HG03045 (cell line): ENCODE measurements around the gene RNF151.
"Not testable (repeated sequence)": the region's sequence is repeated elsewhere in the genome, so short reads cannot be mapped to it uniquely, and the experiment has no call there.

Experiments
- ATAC-seq: cut with Tn5 transposase; IDR thresholded peaks from one replicate; pipeline ENCODE4 v1.9.1; 2021; ENCODE audit warnings: mild to moderate bottlenecking, moderate library complexity; ENCODE audit not compliant: unreplicated experiment

RNF151 gene, protein sequence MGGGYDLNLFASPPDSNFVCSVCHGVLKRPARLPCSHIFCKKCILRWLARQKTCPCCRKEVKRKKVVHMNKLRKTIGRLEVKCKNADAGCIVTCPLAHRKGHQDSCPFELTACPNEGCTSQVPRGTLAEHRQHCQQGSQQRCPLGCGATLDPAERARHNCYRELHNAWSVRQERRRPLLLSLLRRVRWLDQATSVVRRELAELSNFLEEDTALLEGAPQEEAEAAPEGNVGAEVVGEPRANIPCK

DNA sequence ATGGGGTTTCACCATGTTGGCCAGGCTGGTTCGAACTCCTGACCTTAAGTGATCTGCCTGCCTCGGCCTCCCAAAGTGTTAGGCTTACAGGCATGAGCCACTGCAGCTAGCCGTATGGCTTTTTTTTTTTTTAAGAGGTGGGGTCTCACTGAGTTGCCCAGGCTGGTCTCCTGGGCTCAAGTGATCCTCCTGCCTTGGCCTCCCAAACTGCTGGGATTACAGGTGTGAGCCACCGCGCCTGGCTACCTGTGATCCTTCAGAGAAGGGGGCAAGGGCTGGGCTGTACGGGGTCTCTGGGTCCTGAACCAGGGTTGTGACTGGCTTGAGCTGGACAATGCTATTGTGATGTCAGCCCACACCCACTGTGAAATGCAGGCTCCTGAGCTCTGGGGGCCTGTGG, at the start of gene RNF151:
RNF151 (plus strand) TSS at position 397 of the 400 bp plus-strand sequence. CDS start 26 bp downstream, outside the sequence.
- ATAC-seq = no peak

DNA sequence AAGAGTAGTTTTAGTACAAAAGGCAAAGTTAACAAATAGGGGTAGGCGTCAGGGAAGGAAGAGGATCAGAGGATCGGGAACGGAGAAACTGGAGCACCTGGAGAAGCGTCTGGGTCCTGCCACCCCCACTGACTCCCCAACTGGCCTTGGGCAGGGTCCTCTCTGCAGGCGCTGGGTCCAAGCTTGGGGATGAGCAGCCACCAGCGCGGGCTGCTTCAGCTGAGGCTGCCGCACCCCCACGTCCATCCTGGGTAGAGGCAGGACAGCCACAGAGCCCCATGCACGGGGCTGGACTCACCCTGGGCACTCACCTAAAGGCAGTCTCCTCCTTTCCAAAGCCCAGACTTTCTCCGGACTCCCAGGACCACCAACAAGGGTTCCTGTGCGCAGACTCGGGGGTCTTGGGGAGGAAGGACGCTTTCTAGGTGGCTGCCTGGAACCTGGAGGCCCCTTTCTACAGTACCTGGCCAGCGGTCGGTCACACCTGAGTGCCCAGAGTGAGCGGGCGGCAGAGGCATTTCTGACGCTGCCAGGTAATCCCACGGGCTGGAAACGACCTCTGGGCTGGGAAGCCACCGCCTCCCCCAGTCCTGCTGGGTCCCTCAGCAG, 49.5 kb upstream of the RNF151 start:
- no peak for ATAC-seq

- ATAC-seq = no peak
Observed at GRCh38 chr16:1917665-1918350, 48.8 kb upstream of the RNF151 start.

DNA sequence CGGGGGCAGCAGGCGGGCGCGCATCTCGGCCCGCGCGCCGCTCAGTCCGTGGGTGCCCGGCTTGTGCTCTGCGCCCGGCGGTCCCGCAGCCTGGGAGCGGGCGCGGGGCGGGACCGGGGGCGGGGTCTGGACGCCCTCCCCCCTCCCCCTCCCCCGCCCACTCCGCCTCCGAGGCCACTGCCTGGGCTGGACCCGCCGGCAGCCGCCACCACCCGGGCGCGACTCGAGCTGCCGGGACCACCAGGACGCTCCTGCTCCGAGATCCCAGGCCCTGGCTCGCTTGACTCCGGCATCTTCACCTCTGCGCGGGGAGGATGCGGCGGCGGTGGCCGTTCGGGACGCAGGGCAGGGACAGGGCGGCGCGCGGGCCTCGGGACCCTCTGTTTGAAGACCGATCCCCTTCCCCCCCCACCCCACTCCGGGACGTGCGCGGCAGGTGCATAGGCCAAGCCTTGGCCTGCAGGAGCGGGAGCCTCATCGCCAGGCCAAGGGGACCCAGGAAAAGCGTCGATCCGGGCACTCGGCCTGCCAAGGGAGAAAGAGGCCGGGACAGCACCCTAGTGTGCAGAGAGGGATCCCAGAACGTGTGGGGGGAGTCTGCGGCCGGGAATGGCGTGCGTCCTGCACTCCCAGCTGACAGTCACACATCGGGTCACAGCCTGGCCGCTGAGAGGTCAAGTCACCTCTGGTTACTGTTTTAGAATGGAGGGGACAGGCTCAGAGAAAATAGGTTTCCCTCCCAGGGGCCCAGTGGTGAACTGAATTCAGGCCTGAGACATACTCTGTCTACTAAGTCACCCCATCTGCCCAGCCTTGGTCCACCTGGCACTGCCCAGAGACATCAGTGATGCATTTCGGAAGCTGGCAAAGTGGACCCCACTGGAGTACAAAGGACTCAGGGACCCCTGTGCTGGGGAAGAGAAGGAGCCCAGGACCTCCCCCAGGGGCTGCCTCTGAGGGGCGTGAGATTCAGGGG, 48.0 kb upstream of the RNF151 start, which contains the start of gene HS3ST6:
HS3ST6 (minus strand) TSS at position 65 of the 976 bp plus-strand sequence. CDS start 92 bp downstream, outside the sequence.
- ATAC-seq = no peak

DNA sequence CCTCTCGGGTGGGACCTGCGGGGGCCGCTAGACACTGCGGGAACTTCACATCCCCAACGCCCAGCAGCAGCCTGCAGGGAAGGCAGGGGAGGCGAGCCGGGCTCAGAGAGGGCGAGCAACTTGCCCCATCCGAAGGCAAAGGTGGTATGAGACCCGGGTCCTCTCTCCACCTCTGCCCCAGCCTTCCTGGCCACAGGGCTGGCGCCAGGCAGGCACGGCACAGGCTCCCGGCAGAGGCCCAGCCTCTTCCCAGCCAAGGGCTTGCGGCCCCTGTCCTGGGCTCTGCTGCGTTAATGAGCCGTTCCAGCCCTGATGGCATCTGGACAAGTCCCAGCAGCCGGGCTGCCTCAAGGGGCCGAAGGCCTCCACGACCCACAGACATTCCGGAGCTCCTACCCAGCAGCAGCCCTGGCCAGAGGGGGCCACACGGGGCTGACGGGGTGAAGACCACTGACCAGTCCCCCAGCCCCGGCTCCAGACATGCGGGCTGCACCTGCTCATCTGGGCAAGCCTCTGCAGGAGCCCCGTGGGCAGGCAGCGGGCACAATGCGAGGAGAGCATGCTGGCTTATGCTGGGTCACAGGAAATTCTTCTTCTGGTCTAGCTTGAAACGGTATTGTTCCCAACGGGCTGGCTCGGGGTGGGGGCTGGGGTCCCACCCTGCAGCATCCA, 47.2 kb upstream of the RNF151 start:
- no peak for ATAC-seq

DNA sequence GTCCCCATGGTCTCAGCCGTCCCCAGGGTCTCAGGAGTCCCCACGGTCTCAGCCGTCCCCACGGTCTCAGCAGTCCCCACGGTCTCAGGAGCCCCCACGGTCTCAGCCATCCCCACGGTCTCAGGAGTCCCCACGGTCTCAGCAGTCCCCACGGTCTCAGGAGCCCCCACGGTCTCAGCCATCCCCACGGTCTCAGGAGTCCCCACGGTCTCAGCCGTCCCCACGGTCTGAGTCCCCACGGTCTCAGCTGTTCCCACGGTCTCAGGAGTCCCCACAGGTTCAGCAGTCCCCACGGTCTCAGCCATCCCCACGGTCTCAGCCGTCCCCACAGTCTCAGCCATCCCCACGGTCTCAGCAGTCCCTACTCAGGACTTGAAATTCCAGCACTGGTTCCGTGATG, 46.5 kb upstream of the RNF151 start:
- not testable (repeated sequence) for ATAC-seq

DNA sequence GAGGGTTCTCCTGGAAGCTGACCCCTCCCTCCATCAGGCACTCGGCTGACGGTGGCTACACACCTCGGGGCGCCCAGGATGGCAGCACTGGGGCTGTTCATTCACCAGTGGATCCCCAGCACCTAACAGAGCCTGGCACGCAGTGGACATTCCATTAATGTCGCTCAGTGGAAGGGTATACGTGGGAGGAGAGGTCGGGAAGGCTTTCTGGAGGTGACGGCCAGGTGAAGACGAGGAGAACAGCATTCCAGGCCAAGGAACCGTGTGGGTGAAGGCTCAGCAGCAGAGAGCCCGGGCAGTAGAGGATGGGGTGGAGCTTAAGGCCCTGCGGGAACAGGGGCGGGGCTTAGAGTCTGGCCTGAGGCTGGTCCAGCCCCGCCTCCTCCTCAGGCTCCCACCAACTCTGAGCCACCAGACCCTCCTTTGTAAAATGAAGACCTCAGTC, 45.9 kb upstream of the RNF151 start:
- no peak for ATAC-seq

DNA sequence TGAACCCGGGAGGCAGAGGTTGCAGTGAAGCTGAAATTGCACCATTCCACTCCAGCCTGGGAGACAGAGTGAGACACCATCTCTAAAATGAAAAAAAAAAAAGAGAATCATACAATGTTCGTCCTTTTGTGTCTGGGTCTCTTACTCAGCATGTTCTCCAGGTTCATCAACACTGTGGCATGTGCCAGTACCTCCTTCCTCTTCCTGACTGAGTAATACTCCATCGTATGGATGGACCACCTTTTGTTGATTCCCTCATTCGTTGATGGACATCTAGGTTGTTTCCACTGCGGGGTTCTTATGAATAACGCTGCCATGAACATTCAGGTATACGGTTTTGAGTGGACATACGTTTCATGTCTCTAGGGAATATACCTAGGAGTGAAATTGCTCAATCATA, 44.3 kb upstream of the RNF151 start:
- ATAC-seq = no peak

- no peak for ATAC-seq
Observed at GRCh38 chr16:1923299-1924034, 43.2 kb upstream of the RNF151 start.

GRCh38 chr16:1924095-1924494, 42.6 kb upstream of the RNF151 start:
- ATAC-seq = no peak

DNA sequence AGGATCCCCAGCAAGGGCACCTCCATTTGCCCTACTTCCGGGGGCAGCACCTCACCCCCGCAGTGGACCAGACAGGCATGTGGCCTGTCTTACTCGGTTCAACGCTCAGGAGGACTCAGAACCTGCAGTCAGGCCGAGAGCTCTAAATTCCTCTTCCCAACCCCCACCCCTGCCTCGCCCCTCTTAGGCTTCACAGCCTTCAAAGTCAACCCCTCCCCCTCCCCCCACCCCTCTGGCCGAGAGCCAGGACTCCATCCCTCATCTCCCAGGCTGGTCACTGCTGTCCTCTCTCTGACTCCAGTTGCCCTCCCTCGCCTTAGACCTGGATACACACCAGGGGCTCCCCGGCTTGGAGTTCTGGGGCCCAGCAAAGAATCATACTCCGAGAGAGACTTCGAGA, 40.4 kb upstream of the RNF151 start:
- no peak for ATAC-seq

DNA sequence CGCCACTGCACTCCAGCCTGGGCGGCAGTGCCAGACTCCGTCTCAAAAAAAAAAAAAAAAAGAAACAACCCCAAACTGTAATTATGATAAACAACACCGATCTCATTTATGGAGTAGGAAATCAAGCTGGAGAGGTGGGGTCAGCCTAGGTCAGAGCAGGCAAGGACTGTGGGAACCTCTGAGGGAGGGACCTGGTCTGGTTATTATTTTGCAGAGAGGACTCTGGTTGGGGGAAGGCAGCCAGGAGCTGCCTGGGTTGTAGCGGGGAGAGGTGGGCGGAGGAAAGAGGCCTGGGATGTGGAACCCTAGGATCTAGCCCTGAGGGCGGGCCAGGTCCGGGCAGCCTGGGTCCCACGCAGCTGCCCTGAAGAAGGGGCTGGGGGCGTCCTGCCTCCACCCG, 37.6 kb upstream of the RNF151 start:
- no peak for ATAC-seq

GRCh38 chr16:1929578-1930337, 36.9 kb upstream of the RNF151 start:
- peak; percentile 87 for ATAC-seq

DNA sequence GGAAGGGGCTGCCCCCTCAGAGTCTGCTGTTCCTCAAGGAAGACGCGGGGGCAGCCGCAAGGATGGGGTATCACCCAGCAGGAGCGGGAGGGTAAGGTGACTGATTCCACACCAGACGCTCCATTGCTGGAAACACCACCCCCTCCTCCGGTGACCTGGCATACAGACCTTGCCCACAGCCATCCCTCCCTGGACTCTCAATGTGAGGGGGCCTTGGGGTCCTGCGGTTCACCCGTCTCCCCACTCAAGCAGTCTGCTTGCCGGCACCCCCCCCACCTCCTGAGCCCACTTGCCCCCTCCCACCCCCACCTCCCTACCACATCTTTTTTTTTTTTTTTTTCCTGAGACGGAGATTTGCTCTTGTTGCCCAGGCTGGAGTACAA, 36.3 kb upstream of the RNF151 start:
- ATAC-seq = no peak

DNA sequence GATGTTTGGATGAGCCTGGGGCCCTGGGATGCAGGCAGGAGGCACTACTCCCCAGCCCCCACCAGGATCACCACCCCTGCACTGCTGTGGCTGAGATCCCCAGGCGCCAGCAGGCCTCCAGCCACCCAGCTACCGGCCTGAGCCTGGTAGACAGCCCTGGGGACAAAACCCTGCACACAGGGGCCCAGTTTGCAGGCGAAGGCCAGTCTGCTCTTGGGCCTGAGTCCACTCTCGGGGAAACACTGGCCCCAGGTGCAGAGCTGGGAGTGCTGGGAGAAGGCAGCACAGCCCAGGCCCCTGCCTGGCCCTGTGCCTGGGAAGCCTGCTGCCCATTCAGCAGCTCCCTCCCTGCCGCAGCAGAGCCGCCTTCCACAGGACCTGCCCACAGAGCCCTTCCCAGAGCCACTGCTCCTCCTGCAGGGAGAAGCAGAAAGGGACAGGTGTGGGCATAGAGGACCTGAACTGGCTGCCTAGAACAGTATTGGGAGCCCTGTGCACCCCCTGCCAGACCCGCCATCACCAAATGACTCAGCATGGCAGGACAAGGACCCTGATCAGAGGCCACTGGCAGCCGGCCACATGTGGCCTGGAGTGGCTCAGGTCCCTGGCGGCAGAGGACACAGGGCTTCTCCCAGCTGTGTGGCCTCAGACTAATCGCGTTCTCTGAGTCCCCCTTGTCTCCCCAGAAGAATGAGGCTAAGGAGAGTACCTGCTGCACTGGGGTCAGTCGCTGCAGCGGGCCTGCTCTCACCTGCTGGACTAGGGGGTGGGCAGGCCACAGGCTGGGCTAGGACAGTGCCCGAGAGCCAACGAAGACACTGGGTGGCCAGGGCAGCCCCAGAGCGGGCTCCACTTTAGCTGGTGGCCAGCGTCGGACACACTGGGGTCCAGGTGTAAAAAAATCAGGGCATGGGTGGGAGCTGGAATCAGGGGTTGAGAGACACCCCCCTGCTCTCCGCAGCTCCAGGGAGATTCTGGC, 34.3 kb upstream of the RNF151 start:
- ATAC-seq = no peak

GRCh38 chr16:1933097-1933661, 33.5 kb upstream of the RNF151 start:
- no peak for ATAC-seq

DNA sequence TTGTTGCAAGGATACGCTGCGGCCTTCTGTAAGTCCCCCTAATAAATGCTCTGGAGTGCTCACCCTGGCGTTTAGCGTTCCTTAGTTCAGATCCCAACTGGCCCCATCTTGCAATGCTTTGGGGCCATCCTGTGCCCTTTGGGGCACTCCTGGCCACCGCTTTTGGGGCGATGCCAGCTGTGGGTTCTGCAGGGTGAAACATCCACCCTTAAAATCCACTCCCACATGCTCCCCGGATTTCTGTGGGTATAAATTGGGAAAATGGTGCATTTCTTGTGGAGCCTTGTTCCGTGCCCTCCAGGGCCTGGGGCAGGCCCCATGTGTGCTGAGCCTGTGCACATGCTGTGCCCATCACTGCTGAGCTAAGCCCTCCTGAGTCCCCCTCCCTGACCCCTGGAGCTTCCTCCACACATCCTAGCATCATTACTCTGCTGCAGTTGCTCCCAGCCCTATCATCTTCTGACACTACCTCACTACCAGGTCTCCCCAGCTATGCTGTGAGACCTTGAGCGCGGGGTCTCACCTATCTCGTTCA, 29.6 kb upstream of the RNF151 start:
- ATAC-seq = no peak
